Epithelial cell of esophagus (primary cell): Measurements from ENCODE around the gene DGKH.

Source experiments
- DNase-seq: peaks from one replicate; pipeline ENCODE4 v3.0.0; 2010; ENCODE audit warnings: low read depth
- H3K4me3 ChIP-seq: 2 replicates; pipeline ENCODE4 v1.5.1; 2011; ENCODE audit warnings: mild to moderate bottlenecking, low read length, control low read depth
- TF ChIP-seq, protein P1 (sequence below): IDR thresholded peaks from 2 replicates; pipeline ENCODE4 v1.5.1; 2011; ENCODE audit warnings: low read depth, mild to moderate bottlenecking, low read length, control low read depth, inconsistent platforms; ENCODE audit not compliant: insufficient read depth; ENCODE audit errors: missing control alignments

The DGKH gene

DNA sequence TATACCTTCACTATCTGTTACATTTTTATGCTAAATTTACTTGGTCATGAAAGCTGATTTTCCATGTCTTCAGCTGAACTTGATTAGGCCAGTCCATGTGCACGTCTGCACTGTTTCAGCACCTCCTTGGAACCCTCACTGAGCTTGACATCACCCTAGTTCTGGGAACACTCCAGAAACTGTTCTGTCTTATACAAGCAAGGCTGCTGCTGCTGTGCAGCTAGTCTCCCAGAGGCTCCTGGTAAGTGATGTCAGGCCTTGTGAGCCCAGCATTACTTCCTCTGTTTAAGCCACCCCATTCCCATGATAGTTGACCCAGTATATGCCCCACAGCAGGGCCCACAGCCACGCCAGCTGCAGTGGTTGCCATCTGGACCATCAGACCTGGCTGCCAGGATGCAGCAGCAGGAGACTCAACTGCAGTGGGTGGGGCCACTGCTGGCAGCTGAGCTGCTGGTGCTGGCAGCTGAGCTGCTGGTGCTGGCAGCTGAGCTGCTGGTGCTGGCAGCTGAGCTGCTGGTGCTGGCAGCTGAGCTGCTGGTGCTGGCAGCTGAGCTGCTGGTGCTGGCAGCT is 133.0 kb downstream of the DGKH start:
- TF ChIP-seq, protein P1, sequence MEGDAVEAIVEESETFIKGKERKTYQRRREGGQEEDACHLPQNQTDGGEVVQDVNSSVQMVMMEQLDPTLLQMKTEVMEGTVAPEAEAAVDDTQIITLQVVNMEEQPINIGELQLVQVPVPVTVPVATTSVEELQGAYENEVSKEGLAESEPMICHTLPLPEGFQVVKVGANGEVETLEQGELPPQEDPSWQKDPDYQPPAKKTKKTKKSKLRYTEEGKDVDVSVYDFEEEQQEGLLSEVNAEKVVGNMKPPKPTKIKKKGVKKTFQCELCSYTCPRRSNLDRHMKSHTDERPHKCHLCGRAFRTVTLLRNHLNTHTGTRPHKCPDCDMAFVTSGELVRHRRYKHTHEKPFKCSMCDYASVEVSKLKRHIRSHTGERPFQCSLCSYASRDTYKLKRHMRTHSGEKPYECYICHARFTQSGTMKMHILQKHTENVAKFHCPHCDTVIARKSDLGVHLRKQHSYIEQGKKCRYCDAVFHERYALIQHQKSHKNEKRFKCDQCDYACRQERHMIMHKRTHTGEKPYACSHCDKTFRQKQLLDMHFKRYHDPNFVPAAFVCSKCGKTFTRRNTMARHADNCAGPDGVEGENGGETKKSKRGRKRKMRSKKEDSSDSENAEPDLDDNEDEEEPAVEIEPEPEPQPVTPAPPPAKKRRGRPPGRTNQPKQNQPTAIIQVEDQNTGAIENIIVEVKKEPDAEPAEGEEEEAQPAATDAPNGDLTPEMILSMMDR, result no peak
- no peak for DNase-seq
- no peak overlapping the region for H3K4me3 ChIP-seq

DNA sequence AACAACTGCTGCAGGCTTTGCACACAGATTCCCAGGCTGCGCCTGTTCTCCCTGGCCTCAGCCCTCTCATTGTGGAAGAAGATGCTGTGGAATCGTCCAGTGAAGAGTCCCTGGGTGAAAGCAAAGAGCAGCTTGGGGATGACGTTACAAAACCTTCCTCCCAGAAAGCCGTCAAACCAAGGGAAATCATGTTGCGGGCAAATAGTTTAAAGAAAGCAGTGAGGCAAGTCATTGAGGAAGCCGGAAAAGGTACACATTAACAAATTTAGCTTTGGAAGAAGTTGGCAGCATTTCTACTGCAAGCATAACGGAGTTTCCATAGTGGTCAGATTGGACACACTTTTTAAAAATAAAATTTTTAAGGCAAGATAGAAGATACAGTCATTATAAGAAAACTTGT is 140.6 kb downstream of the DGKH start:
- TF ChIP-seq, protein P1, result no peak
- DNase-seq, result no peak

DNA sequence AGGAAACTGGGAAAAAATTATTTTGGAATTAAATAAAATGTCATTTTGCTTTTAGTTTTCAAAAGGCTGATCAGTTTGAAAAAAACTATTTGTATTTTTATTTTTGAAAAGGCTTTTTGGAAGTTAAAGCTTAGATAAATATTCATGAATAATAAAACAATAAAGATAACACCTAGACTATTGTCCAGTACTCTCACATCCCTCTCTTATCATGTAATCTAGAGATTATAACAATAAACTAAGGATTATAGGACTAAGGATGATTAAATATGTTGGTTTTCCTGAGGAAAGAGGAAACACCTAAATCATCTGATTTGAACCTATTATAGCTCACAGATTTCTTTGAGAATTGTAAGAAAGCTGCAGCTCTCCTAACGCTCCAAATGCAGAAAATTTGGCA is 142.1 kb downstream of the DGKH start:
- no peak for DNase-seq
- TF ChIP-seq, protein P1, result no peak
- no peak overlapping the region for H3K4me3 ChIP-seq

More for the DNA sequence above, 140.6 kb downstream of the DGKH start:
- H3K4me3 ChIP-seq, result no peak overlapping the region

DNA sequence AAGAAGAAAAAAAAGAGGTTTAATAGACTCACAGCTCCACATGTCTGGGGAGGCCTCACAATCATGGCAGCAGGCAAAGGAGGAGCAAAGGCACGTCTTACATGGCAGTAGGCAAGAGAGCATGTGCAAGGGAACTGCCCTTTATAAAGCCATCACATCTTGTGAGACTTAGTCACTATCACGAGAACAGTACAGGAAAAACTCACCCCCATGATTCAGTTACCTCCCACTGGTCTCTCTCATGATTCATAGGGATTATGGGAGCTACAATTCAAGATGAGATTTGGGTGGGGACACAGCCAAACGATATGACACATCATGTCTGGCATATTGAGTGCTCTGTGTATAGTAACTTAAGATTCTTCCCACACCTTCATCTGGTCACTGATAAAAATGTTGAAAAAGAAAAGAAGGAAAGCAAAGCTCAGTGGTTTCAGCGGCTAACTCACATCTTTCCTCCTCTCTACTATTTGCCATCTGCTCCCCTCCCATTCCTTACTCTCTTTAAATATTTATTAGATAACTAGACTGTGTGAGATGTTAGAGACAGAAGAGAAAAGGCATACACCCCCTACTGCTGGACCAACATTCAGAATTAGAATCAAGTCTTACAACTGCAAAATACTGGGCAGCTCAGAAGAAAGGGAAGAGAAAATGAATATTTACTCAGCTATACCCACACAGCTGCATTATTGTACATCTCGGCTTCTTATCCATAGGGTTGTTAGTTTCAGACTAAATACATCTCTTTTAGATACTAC is 163.4 kb downstream of the DGKH start:
- TF ChIP-seq, protein P1, result no peak
- peak; percentile 70 for DNase-seq

DNA sequence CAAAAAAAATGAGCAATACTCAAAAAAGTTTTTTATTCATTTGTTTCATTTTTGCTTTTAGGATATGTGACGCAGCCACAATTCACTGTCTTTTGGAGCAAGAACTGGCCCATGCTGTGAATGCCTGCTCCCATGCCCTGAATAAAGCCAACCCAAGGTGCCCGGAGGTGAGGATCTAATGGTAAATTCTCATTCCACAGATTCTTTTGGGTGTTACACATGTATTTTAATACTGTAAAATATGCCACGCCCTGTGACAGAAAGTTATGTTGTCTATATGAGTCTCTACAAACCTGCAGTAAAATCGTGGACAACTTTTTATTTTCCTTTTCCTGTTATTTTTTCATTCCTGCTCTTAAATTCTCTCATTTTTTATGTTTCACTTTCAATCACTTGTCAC is 166.0 kb downstream of the DGKH start:
- TF ChIP-seq, protein P1, result no peak
- no peak overlapping the region for H3K4me3 ChIP-seq
- peak; percentile 29 for DNase-seq

More for the DNA sequence above, 163.4 kb downstream of the DGKH start:
- H3K4me3 ChIP-seq, result no peak overlapping the region

DNA sequence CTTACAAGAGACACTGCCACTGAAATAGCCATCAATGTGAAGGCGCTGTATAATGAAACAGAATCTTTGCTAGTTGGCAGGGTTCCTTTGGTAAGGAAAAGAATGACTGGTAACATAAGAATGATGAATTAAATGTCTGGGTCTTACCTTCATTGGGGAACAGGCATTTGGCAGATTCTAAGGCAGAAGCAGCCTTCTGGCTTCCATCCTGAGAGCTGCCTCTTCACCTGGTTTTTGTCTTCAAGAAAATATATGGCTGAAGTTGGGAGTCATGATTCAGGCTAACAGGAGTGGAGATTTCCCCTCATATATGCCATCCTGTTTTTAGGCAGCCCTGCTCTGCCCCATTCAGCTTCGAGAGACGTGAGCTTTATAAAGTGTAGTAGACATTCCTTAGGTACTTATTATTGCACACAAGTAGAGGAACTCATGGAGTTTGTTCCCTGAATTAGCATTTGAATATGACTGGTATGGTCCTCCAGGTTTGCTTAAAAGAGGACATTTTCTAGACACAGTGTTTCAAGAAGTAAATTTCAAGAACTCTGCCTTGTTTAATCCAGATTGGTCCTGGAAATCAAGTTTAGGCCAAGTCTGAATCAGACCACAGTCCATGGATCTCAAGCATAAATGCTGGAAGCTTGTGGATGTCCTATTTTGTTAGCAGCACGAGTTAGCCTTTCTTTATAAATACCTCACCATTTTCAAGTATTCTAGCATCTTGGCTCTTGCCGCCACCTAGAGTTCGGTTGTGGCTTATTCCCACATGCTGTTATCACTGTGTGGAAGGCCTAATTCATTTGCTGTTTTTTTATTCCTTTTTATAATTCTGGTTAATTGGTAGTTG is 167.4 kb downstream of the DGKH start:
- TF ChIP-seq, protein P1, result peak; percentile 67
- peak; percentile 34 for DNase-seq
- H3K4me3 ChIP-seq, result no peak overlapping the region
